ENCODE measurements around the gene ERBB3.
"Not testable (repeated sequence)": the region's sequence is repeated elsewhere in the genome, so short reads cannot be mapped to it uniquely, and the experiment has no call there.

Gene ERBB3

GRCh38 chr12:56079723-56080555 lies at the start of gene ERBB3:
Gene ERBB3 (plus strand): TSS chr12:56080165. CDS start chr12:56080301, 136 bp downstream.
- no peak for DNase-seq (ENCODE audit: low read depth, low spot score)

- no peak for DNase-seq (ENCODE audit: low read depth, low spot score)
Measured at GRCh38 chr12:56031987-56032386, 48.0 kb upstream of the ERBB3 start.

- DNase-seq (ENCODE audit: low read depth, low spot score), result no peak
Measured at GRCh38 chr12:56034586-56035332, 45.2 kb upstream of the ERBB3 start.

- DNase-seq (ENCODE audit: low read depth, low spot score), result no peak
Measured at GRCh38 chr12:56037161-56037560, 42.8 kb upstream of the ERBB3 start.

GRCh38 chr12:56038022-56038655 lies 41.8 kb upstream of the ERBB3 start:
- no peak for DNase-seq (ENCODE audit: low read depth, low spot score)

GRCh38 chr12:56040151-56040550 lies 39.8 kb upstream of the ERBB3 start:
- DNase-seq (ENCODE audit: low read depth, low spot score), result no peak

- no peak for DNase-seq (ENCODE audit: low read depth, low spot score)
Measured at GRCh38 chr12:56040963-56041551, 38.9 kb upstream of the ERBB3 start.

GRCh38 chr12:56041552-56042429 lies 38.2 kb upstream of the ERBB3 start, which contains the start of gene RPS26:
Gene RPS26 (plus strand): TSS chr12:56041918. CDS start chr12:56042167, 249 bp downstream.
- peak; percentile 99 for DNase-seq (ENCODE audit: low read depth, low spot score)

GRCh38 chr12:56042430-56042813 lies 37.5 kb upstream of the ERBB3 start:
- DNase-seq (ENCODE audit: low read depth, low spot score), result not testable (repeated sequence)

GRCh38 chr12:56042843-56043242 lies 37.1 kb upstream of the ERBB3 start:
- no peak for DNase-seq (ENCODE audit: low read depth, low spot score)

- DNase-seq (ENCODE audit: low read depth, low spot score), result no peak
Measured at GRCh38 chr12:56046027-56046780, 33.8 kb upstream of the ERBB3 start.

- no peak for DNase-seq (ENCODE audit: low read depth, low spot score)
Measured at GRCh38 chr12:56053407-56053893, 26.5 kb upstream of the ERBB3 start.

GRCh38 chr12:56059964-56060363 lies 20.0 kb upstream of the ERBB3 start:
- DNase-seq (ENCODE audit: low read depth, low spot score), result not testable (repeated sequence)

GRCh38 chr12:56061982-56062381 lies 18.0 kb upstream of the ERBB3 start:
- DNase-seq (ENCODE audit: low read depth, low spot score), result no peak

GRCh38 chr12:56062996-56063395 lies 17.0 kb upstream of the ERBB3 start:
- no peak for DNase-seq (ENCODE audit: low read depth, low spot score)

GRCh38 chr12:56071648-56072047 lies 8.3 kb upstream of the ERBB3 start:
- DNase-seq (ENCODE audit: low read depth, low spot score), result no peak

GRCh38 chr12:56074396-56074795 lies 5.6 kb upstream of the ERBB3 start:
- DNase-seq (ENCODE audit: low read depth, low spot score), result no peak

- DNase-seq (ENCODE audit: low read depth, low spot score), result not testable (repeated sequence)
Measured at GRCh38 chr12:56077966-56078365, 2.0 kb upstream of the ERBB3 start.

- DNase-seq (ENCODE audit: low read depth, low spot score), result no peak
Measured at GRCh38 chr12:56078427-56078826, 1.5 kb upstream of the ERBB3 start.

Data from smooth muscle cell of the brain vasculature (primary cell).